HepG2 (cell line): Measurements from ENCODE around the gene FBXW4. TPM values are rescaled to one million over a fixed set of nuclear protein-coding genes. Genes with fewer than 3 reads are reported as not detected.

Experiments used
- ATF1 ChIP-seq: IDR thresholded peaks from 2 replicates; pipeline ENCODE4 v1.6.1; 2016; ENCODE audit warnings: mild to moderate bottlenecking, control low read depth
- DR1 ChIP-seq: sonication (generic); formaldehyde crosslinking; IDR thresholded peaks from 2 replicates; pipeline ENCODE4 v1.8.0; 2021; ENCODE audit warnings: mild to moderate bottlenecking, missing genetic modification reagents, inconsistent platforms
- ELF1 ChIP-seq: sonication (generic); formaldehyde crosslinking; IDR thresholded peaks from 2 replicates; pipeline ENCODE4 v1.4.0; 2020; ENCODE audit warnings: missing genetic modification reagents
- FOSL1 ChIP-seq: sonication (generic); formaldehyde crosslinking; IDR thresholded peaks from 2 replicates; pipeline ENCODE4 v1.9.0; 2021; ENCODE audit warnings: missing genetic modification reagents, borderline replicate concordance
- FOXO4 ChIP-seq: sonication (generic); formaldehyde crosslinking; conservative IDR thresholded peaks from 2 replicates; pipeline ENCODE4 v1.8.1; 2023; ENCODE audit warnings: missing genetic modification reagents
- HNRNPH1 ChIP-seq: fragments of 200-400 bp; formaldehyde crosslinking; optimal IDR thresholded peaks from 2 replicates; pipeline ENCODE3; 2017; ENCODE audit warnings: mild to moderate bottlenecking, low read depth, low read length
- HNRNPL ChIP-seq: fragments of 200-400 bp; formaldehyde crosslinking; IDR thresholded peaks from 2 replicates; pipeline ENCODE4 v1.6.1; 2017; ENCODE audit warnings: mild to moderate bottlenecking, low read depth, low read length
- HOMEZ ChIP-seq: IDR thresholded peaks from 2 replicates; pipeline ENCODE4 v1.6.1; 2016; ENCODE audit warnings: low read depth
- HOXA7 ChIP-seq: sonication (generic); formaldehyde crosslinking; IDR thresholded peaks from 2 replicates; pipeline ENCODE4 v1.8.1; 2022; ENCODE audit warnings: mild to moderate bottlenecking, missing genetic modification reagents, moderate library complexity
- KDM2A ChIP-seq: sonication (generic); formaldehyde crosslinking; IDR thresholded peaks from 2 replicates; pipeline ENCODE4 v1.4.0; 2020; ENCODE audit warnings: low read depth, missing genetic modification reagents, borderline replicate concordance
- KLF6 ChIP-seq: IDR thresholded peaks from 2 replicates; pipeline ENCODE4 v1.8.0; 2016; ENCODE audit warnings: missing biosample characterization, missing genetic modification reagents
- NFATC3 ChIP-seq: sonication (generic); formaldehyde crosslinking; IDR thresholded peaks from 2 replicates; pipeline ENCODE4 v1.5.1; 2020; ENCODE audit warnings: mild to moderate bottlenecking, missing genetic modification reagents
- NFKB2 ChIP-seq: sonication (generic); formaldehyde crosslinking; IDR thresholded peaks from 2 replicates; pipeline ENCODE4 v1.4.0; 2020; ENCODE audit warnings: missing genetic modification reagents, borderline replicate concordance
- SALL1 ChIP-seq: sonication (generic); formaldehyde crosslinking; IDR thresholded peaks from 2 replicates; pipeline ENCODE4 v1.8.0; 2022; ENCODE audit warnings: mild to moderate bottlenecking, missing genetic modification reagents
- ZFP36L1 ChIP-seq: sonication (generic); formaldehyde crosslinking; IDR thresholded peaks from 2 replicates; pipeline ENCODE4 v1.8.0; 2022; ENCODE audit warnings: mild to moderate bottlenecking, missing genetic modification reagents, moderate library complexity
- ZFP91 ChIP-seq: sonication (generic); formaldehyde crosslinking; IDR thresholded peaks from 2 replicates; pipeline ENCODE4 v1.9.0; 2022; ENCODE audit warnings: missing genetic modification reagents, mild to moderate bottlenecking, borderline replicate concordance
- ZGPAT ChIP-seq: IDR thresholded peaks from 2 replicates; pipeline ENCODE4 v1.6.1; 2016; ENCODE audit warnings: mild to moderate bottlenecking
- ZKSCAN8 ChIP-seq: IDR thresholded peaks from 2 replicates; pipeline ENCODE4 v1.6.1; 2016; ENCODE audit warnings: borderline replicate concordance, missing genetic modification reagents, missing compliant biosample characterization
- ZNF101 ChIP-seq: sonication (generic); formaldehyde crosslinking; IDR thresholded peaks from 2 replicates; pipeline ENCODE4 v1.4.0; 2020; ENCODE audit warnings: mild to moderate bottlenecking, low read depth, missing genetic modification reagents, borderline replicate concordance
- ZNF12 ChIP-seq: sonication (generic); formaldehyde crosslinking; IDR thresholded peaks from 2 replicates; pipeline ENCODE4 v1.5.0; 2020; ENCODE audit warnings: missing genetic modification reagents
- ZNF121 ChIP-seq: sonication (generic); formaldehyde crosslinking; IDR thresholded peaks from 2 replicates; pipeline ENCODE4 v1.5.0; 2020; ENCODE audit warnings: mild to moderate bottlenecking, missing genetic modification reagents
- ZNF235 ChIP-seq: sonication (generic); formaldehyde crosslinking; IDR thresholded peaks from 2 replicates; pipeline ENCODE4 v1.8.1; 2023; ENCODE audit warnings: mild to moderate bottlenecking, missing genetic modification reagents, borderline replicate concordance
- ZNF816 ChIP-seq: sonication (generic); formaldehyde crosslinking; IDR thresholded peaks from 2 replicates; pipeline ENCODE4 v1.8.0; 2022; ENCODE audit warnings: missing genetic modification reagents, mild to moderate bottlenecking, borderline replicate concordance
- ZSCAN22 ChIP-seq: sonication (generic); formaldehyde crosslinking; IDR thresholded peaks from 2 replicates; pipeline ENCODE4 v1.4.0; 2020; ENCODE audit warnings: mild to moderate bottlenecking, missing genetic modification reagents
- polyA plus RNA-seq, 8 experiments: library from polyadenylated mRNA; depleted of rRNA in 3 of 8; stranded (reverse) in 7 of 8; unstranded in 1 of 8; fragments of >200 nt; fragmentation: Illumina TruSeq in 4 of 8; extraction: Trizol in 4 of 8; gene quantifications; 2 replicates each; pipeline versions ENCODE4 v1.2.1 to v1.2.3, GENCODE V29; 2011 to 2016; ENCODE audit warnings: low read depth in 4 of 8, missing spikeins in 1 of 8, mixed read lengths in 1 of 8; ENCODE audit not compliant: insufficient read depth in 1 of 8
- total RNA-seq, 5 experiments: library from RNA; depleted of rRNA; stranded (reverse); fragments of >200 nt; fragmentation: Illumina TruSeq; extraction: Trizol; gene quantifications; 2 replicates each; pipeline ENCODE4 v1.2.3, GENCODE V29; 2016; ENCODE audit warnings: low read depth in 1 of 5

FBXW4 gene
- total and polyA plus RNA-seq, 2 of the 13 experiments (the other 11 are each of a cell fraction or from before 2014, with no cell fraction given): 23.5 to 33.7 TPM

- TF ChIP-seq ZFP91 (CRISPR knock-in tag): peak; percentile 58; the same call in 1 of the 2 replicates
- no peak for TF ChIP-seq ZKSCAN8 (CRISPR knock-in tag)
- TF ChIP-seq ZNF121: no peak
- peak; percentile 47; the same call in 1 of the 2 replicates for TF ChIP-seq KLF6 (CRISPR knock-in tag)
- peak; percentile 75; the same call in 1 of the 2 replicates for TF ChIP-seq NFKB2 (CRISPR knock-in tag)
- TF ChIP-seq FOSL1 (CRISPR knock-in tag): no peak
- no peak for TF ChIP-seq ATF1
- no peak for TF ChIP-seq HNRNPL
- TF ChIP-seq HNRNPH1: no peak
- TF ChIP-seq ZNF101 (CRISPR knock-in tag): no peak
- no peak for TF ChIP-seq ZNF235 (CRISPR knock-in tag)
- no peak for TF ChIP-seq HOXA7 (CRISPR knock-in tag)
- peak; percentile 57 for TF ChIP-seq ELF1 (CRISPR knock-in tag)
- TF ChIP-seq SALL1: peak; percentile 68
- no peak for TF ChIP-seq ZNF816 (CRISPR knock-in tag)
- TF ChIP-seq ZNF12 (CRISPR knock-in tag): no peak
- TF ChIP-seq NFATC3: peak; percentile 76; the same call in 1 of the 2 replicates
- no peak for TF ChIP-seq ZSCAN22 (CRISPR knock-in tag)
- no peak for TF ChIP-seq FOXO4 (CRISPR knock-in tag)
- peak; percentile 73; the same call in 1 of the 2 replicates for TF ChIP-seq KDM2A (CRISPR knock-in tag)
- no peak for TF ChIP-seq ZFP36L1 (CRISPR knock-in tag)
- TF ChIP-seq HOMEZ (CRISPR knock-in tag): no peak
- TF ChIP-seq ZGPAT: peak; percentile 75
- TF ChIP-seq DR1 (CRISPR knock-in tag): 0 out of 2 replicates have a peak, but pooled peaks have one; percentile 49
Observed at GRCh38 chr10:101587725-101588653, 107.0 kb downstream of the FBXW4 start, which contains the start of the genes DPCD and POLL (continued).
